DMS153 treated with DMSO at 0.1 percent for 48 hours (cell line): ENCODE data around the gene ANKRD17.
"Not testable (repeated sequence)": the region's sequence is repeated elsewhere in the genome, so short reads cannot be mapped to it uniquely, and the experiment has no call there.

Experiments used
- DNase-seq: peaks from one replicate; lab custom pipeline; 2025; ENCODE audit not compliant: unreplicated experiment; lab: John Stamatoyannopoulos, UW

ANKRD17 gene, protein sequence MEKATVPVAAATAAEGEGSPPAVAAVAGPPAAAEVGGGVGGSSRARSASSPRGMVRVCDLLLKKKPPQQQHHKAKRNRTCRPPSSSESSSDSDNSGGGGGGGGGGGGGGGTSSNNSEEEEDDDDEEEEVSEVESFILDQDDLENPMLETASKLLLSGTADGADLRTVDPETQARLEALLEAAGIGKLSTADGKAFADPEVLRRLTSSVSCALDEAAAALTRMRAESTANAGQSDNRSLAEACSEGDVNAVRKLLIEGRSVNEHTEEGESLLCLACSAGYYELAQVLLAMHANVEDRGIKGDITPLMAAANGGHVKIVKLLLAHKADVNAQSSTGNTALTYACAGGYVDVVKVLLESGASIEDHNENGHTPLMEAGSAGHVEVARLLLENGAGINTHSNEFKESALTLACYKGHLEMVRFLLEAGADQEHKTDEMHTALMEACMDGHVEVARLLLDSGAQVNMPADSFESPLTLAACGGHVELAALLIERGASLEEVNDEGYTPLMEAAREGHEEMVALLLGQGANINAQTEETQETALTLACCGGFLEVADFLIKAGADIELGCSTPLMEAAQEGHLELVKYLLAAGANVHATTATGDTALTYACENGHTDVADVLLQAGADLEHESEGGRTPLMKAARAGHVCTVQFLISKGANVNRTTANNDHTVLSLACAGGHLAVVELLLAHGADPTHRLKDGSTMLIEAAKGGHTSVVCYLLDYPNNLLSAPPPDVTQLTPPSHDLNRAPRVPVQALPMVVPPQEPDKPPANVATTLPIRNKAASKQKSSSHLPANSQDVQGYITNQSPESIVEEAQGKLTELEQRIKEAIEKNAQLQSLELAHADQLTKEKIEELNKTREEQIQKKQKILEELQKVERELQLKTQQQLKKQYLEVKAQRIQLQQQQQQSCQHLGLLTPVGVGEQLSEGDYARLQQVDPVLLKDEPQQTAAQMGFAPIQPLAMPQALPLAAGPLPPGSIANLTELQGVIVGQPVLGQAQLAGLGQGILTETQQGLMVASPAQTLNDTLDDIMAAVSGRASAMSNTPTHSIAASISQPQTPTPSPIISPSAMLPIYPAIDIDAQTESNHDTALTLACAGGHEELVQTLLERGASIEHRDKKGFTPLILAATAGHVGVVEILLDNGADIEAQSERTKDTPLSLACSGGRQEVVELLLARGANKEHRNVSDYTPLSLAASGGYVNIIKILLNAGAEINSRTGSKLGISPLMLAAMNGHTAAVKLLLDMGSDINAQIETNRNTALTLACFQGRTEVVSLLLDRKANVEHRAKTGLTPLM (N-terminal part only)

DNA sequence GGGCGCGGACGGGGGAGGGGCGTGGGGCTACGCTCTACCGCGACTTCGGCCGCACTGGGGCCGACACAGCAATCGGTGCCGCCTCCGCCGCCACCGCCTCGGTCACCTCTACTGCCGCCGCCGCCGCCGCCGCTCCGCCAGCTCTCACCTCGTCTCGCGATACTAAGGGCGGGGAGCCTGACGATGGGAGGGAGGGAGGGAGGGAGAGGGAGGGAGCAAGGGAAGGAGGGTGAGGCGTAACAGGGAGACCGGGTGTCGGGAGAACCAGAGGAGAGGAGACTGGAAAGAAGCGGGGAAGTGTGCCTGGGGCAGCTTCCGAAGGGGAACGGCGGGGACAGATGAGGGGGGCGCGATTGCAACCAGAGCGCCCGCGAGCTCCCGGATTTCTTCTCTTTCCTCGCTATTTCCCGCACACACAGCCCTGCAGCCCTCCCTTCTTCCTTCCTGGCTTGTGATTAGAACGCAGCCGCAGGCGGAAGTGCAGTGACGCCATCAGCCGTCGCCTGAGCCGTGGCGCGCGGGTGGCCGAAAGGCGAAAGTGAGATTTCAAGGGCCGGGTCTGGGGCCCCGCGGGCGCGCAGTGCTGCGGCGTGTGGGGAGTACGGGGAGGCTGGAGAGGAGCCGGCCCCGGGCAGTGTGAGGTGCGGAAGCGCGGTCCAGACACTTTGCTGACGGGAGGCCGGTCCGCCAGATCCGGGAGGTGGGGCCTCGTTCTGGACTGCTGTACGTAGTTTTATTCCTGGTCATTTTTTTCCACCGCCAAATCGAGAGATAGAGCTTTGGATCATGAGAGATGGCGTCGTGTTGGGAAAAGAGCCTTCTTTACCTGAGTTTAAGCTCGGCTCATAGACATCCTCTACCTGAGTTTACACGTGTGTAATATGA lies at the start of gene ANKRD17:
Gene ANKRD17, minus strand, starts transcription at position 113 of the 885 bp plus-strand sequence. CDS start 130 bp downstream, outside the sequence.
- peak; percentile 86 for DNase-seq

DNA sequence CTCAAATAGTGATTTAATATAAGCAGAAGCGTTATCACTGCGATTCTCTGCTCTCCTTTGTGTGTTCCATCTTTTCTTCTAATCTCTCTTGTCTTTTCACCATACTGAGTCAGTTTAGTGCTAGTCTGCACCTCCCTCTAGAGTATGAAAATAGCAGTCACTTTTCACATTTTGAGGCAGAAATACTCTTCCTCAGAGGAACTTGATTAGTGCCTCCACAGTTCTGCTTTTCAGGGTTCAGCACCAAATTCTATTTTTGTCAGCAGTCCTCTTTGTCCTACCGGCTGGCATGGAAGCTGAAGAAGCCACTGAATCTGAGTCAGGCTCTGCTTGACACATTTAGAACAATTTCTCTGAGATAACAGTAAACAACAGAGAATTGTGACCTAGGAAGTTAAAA lies 49.7 kb upstream of the ANKRD17 start:
- peak; percentile 11 for DNase-seq

DNA sequence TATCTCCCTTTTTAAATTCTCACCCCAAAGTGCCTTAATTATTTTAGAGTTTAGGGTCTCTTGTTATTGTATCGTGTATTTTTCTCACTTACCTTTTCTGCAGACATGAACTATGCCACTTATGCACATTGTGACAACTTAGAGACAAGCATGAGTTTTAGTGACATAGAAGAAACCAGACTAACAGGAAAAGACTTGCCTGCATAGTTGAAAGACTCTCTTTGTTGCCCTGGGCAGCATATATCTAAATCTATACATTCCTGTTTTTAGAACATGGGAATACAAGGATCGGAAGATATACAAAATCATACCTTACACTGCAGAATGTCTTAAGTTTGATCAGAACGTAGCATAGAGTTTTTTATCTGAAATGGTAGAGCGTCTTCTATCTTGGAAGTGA lies 45.1 kb upstream of the ANKRD17 start:
- DNase-seq = no peak

DNA sequence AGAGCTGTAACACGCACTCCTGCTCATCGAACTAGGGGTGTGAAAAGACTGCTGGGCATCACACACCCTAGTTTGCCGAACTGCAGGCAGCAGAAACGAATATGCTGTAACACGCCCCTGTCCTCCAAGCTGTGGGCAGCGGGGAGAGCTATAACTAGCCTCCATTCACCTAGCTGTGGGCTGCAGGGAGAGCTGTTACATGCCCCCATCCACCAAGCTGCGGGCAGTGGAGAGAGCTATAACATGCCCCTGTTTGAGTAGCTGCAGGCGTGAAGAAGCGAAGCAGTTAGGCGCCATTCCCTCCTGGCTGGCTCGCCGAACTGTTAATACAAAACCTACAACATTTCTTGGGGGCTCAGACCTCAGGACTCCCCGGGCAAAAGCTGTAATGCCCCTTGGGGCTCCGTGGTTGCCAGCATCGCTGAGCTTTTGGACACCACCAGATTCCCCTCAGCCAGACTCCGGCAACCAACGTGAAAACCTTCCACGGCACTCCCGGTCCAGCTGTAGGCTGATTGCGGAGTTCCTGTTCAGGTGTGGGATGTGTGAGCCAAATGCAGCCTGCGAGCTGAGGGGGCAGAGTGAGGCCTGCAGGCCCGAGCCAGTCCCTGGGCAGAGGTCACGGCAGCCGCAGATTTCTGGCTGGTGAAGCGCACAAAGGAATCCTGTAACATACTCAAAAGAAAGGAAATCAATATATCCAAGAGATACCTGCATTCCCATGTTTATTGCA lies 41.1 kb upstream of the ANKRD17 start:
- DNase-seq = no peak

DNA sequence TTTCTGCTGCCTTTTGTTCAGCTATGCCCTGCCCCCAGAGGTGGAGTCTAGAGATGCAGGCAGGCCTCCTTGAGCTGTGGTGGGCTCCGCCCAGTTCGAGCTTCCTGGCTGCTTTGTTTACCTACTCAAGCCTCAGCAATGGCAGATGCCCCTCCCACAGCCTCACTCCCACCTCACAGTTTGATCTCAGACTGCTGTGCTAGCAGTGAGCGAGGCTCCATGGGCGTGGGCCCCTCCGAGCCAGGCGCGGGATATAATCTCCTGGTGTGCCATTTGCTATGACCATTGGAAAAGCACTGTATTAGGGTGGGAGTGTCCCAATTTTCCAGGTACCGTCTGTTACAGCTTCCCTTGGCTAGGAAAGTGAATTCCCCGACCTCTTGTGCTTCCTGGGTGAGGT lies 34.1 kb upstream of the ANKRD17 start:
- not testable (repeated sequence) for DNase-seq

DNA sequence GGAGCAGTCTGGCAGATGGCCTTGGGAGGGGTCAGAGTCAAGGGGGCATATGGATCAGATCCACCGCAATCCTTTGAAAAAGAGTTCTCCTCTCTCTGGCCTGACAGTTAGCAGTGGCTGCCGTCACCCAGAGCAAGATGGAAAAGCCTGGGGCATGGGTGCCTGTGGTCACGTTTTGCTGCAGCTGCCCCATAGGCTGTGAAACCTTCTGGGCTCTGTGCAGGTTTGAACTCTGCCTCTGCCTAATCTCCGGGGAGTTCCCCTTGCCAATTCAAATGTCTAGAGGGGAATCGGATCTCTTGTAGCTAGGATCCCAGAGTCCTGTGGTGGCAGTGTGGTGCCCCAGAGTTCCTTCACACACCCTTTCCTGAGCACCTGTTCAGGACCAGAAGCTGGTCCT lies 23.4 kb upstream of the ANKRD17 start:
- DNase-seq = no peak

DNA sequence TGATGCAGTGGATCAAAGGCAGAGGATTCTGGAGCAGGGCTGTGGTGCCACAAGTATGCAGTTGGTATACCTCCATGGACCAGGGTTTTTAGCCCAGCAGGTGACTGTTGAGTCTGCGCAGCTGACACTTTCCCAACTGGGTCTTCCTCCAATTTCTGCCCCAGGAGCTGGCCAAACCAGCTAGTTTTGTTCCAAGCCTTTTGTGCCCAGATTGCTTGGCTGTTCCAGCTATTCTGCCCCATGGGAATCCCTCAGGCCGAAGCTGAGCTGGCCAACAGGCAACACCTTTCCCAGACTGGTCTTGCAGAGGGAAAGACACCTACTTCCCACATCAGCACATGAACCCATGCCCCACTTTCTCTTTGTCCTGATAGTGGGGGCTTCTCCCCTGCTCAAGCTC lies 22.8 kb upstream of the ANKRD17 start:
- no peak for DNase-seq

DNA sequence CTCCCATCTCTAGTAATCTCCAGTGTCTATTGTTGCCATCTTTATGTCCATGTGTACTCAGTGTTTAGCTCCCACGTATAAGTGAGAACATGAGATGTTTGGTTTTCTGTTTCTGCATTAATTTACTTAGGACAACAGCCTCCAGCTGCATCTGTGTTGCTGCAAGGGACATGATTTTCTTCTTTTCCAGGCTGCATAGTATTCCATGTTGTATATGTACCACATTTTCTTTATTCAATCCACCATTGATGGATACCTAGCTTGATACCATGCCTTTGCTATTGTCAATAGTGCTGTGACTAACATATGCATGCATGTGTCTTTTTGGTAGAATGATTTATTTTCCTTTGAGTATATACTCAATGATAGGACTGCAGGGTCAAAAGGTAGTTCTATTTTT lies 18.6 kb upstream of the ANKRD17 start:
- no peak for DNase-seq

DNA sequence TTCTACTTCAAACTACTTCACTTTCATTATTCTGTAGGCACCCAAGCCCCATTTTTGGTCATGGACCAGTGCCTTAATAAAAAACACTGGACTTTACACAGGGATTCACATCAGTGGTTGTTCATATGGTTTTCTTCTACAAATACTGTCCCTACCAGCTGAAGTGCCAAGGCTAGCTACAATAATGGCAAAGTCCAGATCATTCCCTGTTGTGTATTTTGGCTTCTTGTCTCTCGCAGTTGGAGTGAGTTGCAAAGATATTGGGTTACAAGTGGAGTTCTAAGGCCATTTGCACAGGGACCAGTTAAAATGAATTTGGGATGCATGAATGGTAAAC lies 16.7 kb upstream of the ANKRD17 start:
- peak; percentile 90 for DNase-seq

DNA sequence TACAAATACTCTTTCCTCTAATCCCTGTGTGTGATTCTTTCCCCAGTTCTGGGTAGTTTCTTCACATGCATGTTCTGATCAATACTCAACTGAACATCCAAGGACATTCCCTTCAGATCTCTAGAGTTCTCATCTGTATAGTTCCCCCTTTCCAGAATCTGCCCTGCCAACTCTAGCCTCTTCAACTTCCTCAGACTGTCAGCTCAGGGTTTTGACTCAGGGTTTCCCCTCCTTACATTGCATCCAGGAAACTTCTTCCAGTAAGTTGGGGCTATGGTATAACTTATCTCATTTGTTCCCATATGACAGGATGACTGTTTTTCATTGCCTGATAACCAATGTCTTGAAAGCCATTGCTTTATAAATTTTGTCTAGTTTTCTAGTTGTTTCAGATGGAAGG lies 14.2 kb upstream of the ANKRD17 start:
- DNase-seq = no peak

DNA sequence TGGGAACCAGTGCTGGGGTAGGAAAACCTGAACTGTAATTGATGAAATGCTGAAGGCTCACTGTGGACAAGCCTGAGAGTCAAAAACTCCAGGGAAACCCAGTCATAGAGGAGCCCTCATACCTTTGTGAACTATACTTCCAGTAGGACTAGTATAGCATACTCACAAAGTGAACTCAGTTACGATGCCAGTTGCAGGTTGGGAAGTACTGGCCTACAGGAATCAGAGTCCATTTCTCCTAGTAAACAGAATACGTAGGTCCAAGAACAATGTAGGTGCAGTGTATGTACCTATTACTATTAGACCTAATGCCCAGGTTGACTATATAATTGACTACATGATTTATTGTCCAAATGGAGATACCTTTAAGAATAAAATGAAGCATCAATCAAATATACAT lies 8.5 kb upstream of the ANKRD17 start:
- no peak for DNase-seq

DNA sequence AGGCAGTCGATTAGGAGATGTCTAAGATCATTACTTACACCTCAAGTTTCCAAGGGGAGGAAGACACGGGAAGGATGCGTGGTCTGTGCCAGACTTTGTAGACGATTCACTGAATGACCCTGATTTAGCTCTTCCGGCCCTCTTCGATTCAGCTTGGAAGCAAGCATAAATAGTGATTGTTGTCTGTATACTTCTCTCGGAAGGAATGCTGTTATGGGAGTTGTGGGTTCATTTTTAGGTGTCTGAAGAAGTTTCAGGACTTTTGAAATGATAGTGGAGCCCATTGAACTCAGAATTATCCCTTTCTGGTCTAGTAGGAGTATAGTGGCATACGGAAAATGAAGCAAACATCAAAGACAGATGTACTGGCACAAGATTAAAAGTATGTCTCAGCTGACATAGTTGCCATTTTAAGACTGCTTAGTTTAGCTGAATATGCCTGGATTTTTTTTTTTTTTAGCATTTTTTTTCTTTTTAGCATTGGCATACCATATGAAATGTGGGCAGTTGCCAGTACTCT lies 1.0 kb upstream of the ANKRD17 start:
- no peak for DNase-seq

DNA sequence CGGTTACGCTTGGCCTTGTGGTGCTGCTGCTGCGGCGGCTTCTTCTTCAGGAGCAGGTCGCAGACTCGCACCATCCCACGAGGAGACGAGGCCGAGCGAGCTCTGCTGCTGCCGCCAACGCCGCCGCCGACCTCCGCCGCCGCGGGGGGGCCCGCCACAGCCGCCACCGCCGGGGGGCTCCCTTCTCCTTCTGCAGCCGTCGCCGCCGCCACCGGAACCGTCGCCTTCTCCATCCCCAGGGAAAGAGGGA lies 237 bp downstream of the ANKRD17 start:
- no peak for DNase-seq

DNA sequence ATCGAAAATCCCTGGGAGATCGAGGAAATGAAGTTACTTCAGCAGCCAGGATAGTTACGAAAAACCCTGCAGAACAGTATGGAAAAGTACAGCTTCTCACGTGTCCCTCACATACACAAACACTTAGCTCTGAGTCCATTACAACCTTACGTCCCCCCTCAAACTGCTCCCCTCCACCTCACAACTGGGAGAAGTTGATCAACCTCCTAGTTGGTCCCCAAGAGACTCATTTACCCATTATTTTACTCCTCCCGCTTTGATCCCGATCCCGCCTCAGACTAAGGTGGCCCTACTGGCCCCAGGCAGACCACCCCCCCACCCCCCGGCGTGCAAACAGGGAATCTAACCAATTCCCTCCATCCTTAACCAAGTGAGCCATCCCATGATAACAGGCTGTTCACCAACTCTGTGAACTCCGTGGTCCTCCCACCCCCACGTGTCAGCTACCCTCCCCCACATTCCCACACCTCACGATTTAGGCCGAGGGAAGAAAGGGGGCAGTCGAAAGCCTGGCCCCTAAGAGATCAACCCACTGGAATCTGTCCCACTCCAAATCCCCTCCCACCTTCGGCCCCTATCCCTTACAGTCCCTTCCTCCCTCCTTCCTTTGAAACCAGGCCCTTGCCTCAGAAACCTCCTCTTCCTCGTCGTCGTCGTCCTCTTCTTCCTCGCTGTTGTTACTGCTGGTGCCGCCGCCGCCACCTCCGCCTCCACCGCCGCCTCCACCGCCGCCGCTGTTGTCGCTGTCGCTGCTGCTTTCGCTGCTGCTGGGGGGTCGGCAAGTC lies 755 bp downstream of the ANKRD17 start:
- peak; percentile 4 for DNase-seq

DNA sequence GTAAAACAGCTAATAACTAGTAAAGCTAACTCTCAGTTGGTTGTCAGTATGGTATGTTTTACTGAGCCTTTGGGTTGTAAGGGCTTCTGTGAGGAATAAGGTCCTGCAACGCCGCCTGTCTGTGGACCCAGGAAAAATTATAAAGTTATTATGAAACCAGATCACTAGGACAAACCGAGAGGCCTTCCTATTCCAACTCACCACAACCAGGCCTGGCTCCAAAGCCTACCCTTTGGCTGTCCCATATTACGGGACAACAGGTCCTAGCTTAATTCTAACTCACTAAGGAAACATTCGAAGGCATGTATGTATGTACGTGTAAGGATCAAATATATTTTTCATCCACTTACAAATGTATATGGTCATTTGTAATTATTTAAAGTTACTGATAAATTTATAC lies 1.4 kb downstream of the ANKRD17 start:
- DNase-seq = peak; percentile 71

DNA sequence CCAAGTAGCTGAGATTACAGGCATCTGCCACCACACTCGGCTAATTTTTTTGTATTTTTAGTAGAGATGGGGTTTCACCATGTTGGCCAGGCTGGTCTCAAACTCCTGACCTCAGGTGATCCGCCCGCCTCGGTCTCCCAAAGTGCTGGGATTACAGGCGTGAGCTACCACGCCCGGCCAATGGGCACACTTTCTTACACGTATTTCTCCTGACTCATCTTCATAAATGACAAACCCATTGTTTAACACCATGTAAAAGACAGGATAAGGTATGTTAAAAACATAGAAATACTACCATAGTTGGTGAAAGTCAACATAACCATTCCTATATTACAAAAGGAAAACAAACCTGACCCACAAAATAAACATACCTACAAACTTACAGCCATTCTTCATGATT lies 2.8 kb downstream of the ANKRD17 start:
- DNase-seq = not testable (repeated sequence)

DNA sequence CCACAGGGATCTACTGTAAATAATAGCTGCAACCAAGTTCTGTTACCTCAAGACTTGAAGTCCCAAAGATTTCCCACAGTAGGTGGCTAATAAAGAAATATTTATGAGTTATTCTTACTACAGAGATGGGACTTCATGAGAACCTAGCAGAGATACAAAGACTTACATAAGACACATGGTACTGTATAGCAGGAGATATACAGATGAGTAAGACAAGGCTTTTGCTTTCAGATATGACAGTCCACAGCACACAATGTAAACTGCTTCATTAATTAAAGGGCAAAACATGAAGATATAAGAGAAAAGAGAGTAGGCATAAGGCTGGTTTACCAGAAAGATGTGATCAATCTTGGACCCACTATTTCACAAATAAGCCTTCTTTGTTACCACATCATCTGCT lies 6.6 kb downstream of the ANKRD17 start:
- no peak for DNase-seq

DNA sequence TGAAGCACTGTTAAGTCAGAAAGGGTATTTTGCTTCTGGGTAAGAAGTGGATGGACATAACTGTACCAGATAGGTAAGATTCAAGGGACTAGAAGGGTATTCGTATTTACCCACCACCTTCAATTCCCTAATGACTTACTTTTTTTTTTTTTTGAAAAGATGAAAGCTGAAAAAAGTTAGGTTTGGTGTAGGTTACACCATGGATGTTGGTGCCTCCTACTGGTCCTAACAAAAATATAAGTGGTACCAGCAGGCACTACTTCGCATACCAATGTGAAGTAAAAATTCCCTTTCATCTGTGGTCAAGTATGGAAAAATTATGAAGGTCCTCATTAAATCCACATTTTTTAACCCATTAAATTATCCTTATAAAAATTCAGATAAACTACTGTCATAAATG lies 7.2 kb downstream of the ANKRD17 start:
- DNase-seq = no peak

DNA sequence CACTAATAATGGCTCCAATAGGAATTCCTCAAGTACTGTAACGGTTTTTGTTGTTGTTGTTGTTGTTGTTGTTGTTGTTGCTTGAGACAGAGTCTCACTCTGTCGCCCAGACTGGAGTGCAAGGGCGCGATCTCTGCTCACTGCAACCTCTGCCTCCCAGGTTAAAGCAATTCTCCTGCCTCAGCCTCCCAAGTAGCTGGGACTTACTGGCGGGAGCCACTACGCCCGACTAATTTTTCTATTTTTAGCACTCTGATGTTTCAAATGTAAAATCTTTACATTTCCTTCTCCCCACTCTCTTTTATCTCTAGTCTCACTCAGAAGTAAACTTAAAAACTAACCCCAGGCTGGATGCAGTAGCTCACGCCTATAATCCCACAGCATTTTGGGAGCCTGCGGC lies 8.0 kb downstream of the ANKRD17 start:
- DNase-seq = no peak
